T47D (cell line): ENCODE measurements around the gene GID8.

Experiments
- DNase-seq, 2 experiments: peaks; one replicate each; pipeline versions ENCODE4 v3.0.0 to v3.0.0-alpha.2; 2011 to 2012; ENCODE audit warnings: low read depth in 1 of 2, low spot score in 1 of 2
- JUND ChIP-seq: IDR thresholded peaks from 2 replicates; pipeline ENCODE4 v1.6.1; 2012; ENCODE audit warnings: low read depth
- in situ Hi-C: cut with HindIII; loops from 2 replicates; pipeline ENCODE4 v1.10.0; 2016; ENCODE audit warnings: low sequenced_read_pairs, low pct_unique_long_range_greater_than_20kb

Gene GID8

DNA sequence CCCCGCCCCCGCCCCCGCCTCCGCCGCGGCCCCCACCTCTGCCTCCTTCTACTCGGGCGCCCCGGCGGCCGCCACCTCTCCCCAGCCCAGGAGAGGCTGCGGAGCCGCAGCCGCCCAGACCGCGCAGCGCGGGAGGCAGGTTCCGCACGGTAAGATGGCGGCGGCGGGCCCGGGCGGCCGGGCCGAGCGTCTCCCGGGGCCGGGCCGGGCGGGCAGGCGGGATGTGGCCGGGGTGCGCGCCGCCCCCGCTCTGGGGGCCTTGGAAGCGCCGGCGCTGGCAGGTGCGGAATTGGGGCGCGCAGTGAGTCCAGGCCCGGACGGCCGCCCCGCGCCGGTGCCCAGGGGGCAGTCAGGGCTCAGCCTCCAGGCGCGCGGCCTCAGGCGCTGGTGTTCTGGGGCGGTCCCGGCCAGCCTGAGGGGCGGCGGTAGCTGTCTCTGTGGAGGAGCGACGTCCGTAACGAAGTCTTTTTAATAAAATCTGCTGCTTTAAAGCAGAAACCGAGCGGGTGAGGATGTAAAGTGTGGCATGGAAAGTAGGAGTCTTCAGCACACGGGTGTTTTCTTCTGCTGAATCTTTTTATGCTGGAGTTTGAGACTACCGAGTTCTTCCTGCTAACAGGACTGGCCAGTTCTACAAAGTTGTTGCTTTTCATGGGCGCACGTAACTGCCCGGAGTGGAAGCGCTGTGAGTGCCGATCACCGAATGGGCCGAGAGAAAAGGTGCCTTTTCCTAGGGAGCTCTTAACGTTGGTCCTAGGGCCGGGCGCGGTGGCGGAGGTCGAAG is at the start of gene GID8:
TSS of gene GID8 (plus strand) at position 43 of the 784 bp plus-strand sequence. CDS start 3,356 bp downstream, outside the sequence.
- in situ Hi-C loops: no loop called here
- TF ChIP-seq JUND: no peak
- peak; percentile 52 to 66 for DNase-seq

DNA sequence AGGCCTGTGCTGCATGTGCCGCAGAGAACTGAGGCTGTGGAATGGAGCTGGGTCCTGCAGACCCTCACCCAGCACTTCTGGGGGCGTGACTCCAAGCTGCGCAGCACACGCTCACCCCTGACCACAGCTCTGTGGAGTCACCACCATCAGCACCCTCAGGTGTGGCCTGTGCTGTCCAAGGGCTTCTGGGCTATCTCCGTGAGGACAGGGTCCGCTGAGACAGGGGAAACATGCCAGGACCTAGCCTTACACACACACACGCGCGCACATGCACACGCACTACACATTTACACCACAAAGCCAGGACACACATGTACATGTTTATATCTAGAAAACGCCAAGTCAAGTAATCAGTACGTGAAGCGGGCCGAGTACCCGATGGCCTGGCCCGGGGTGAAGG is 49.5 kb upstream of the GID8 start:
- DNase-seq: no peak
- no peak for TF ChIP-seq JUND
- in situ Hi-C loops: no loop called here

GRCh38 chr20:62888910-62889309 is 49.0 kb upstream of the GID8 start:
- in situ Hi-C loops: no loop called here
- no peak for TF ChIP-seq JUND
- DNase-seq: no peak

DNA sequence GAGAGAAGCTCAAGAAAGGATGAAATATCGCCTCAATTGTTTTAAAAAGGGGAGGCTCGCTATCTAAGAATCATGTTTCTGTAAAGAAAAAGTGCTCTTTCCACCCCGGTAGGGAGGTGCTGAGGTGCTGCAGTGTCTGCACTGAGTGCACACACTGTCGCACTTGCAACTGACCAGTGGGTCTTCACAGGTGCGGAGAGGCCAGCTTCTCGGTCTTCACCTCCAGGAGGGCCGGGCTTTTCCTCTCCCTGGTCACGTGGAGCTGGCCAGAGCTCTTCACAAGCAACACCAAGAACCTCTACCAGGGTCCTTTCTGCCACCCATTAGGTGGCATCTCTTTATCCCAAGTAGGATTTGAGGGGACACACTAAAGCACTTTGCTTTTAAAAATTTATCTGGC is 48.5 kb upstream of the GID8 start:
- DNase-seq: no peak
- TF ChIP-seq JUND: no peak
- in situ Hi-C loops: no loop called here

DNA sequence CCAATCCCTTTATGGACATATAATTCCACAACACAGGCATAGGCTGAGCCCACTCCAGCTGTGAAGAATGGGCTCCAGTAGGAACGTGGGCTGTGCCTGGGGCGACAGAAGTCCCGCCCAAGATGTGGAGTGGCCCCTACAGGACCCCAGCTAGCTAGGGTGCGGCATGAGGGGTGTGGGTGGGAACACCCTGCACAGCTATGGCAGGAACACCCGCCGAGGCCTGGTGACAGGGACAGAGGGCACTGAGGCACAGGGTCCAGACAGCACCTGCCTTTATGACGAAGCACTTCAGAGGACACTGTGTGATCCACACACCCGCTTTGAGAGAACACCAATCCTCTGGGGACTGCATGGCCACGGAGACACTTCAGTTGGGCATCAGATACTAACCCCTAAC is 48.1 kb upstream of the GID8 start:
- in situ Hi-C loops: no loop called here
- no peak for TF ChIP-seq JUND
- DNase-seq: no peak

- DNase-seq: no peak
- in situ Hi-C loops: no loop called here
- no peak for TF ChIP-seq JUND
These were observed 47.5 kb upstream of the GID8 start for GRCh38 chr20:62890444-62890843.

GRCh38 chr20:62891111-62891510 is 46.8 kb upstream of the GID8 start:
- in situ Hi-C loops: no loop called here
- no peak for TF ChIP-seq JUND
- no peak for DNase-seq

- in situ Hi-C loops: no loop called here
- DNase-seq: no peak
- no peak for TF ChIP-seq JUND
These were observed 45.3 kb upstream of the GID8 start for GRCh38 chr20:62892348-62893304.

GRCh38 chr20:62893700-62894099 is 44.2 kb upstream of the GID8 start:
- in situ Hi-C loops: no loop called here
- no peak for DNase-seq

GRCh38 chr20:62894261-62894660 is 43.7 kb upstream of the GID8 start:
- TF ChIP-seq JUND: no peak
- DNase-seq: no peak
- in situ Hi-C loops: no loop called here

More at GRCh38 chr20:62893700-62894099, 44.2 kb upstream of the GID8 start:
- TF ChIP-seq JUND: no peak

- TF ChIP-seq JUND: no peak
- no peak for DNase-seq
- in situ Hi-C loops: no loop called here
These were observed 42.4 kb upstream of the GID8 start for GRCh38 chr20:62895539-62895938.

- no peak for TF ChIP-seq JUND
- DNase-seq: no peak
- in situ Hi-C loops: no loop called here
These were observed 41.4 kb upstream of the GID8 start for GRCh38 chr20:62896526-62896925.

GRCh38 chr20:62897666-62898065 is 40.3 kb upstream of the GID8 start:
- in situ Hi-C loops: no loop called here
- DNase-seq: no peak
- no peak for TF ChIP-seq JUND
